ENCODE results near the gene RECQL5.

RECQL5 gene

DNA sequence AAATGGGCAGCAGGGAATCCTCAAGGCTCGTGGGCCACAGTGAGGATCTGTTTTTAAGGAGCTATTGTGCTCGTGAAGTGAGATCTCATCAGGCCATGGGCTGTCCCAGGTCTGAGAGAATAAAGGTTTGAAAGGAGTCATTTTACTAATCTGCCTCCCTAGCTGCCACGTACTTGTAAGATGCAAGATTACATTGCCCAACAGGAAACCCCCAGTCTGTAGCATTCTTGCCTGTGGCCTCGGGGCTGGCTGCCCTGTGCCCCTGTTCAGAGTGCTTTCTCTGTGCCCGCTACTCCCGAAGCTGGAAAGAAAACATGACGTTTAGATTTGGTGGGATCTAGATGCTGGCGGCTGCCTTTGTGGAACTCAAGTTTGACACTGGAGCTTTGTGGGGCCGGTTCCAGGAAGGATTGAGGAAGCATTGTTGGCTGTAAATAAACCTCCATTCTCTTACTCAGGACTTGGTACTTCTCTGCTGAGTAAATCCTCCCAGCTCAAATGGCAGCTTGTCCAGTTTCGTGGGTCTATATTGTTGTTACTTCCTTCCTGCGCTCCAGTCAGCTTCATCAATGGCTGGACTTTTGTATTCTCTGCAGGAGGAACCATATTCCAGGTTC lies 21.4 kb upstream of the RECQL5 start:
- DNase-seq (ENCODE audit: extremely low read depth, low read depth), result no peak
- no peak for TF ChIP-seq CTCF (IDR thresholded peaks at IDR 0.05; ENCODE audit: low read depth, low read length, missing control alignments)
- no peak overlapping the region for H3K4me3 ChIP-seq (replicated peaks; ENCODE audit: low read depth, low read length)

- H3K4me3 ChIP-seq (replicated peaks; ENCODE audit: low read depth, low read length), result no peak overlapping the region
- TF ChIP-seq CTCF (IDR thresholded peaks at IDR 0.05; ENCODE audit: low read depth, low read length, missing control alignments), result no peak
- DNase-seq (ENCODE audit: extremely low read depth, low read depth), result no peak
Measured at GRCh38 chr17:75685499-75685898, 18.5 kb upstream of the RECQL5 start.

DNA sequence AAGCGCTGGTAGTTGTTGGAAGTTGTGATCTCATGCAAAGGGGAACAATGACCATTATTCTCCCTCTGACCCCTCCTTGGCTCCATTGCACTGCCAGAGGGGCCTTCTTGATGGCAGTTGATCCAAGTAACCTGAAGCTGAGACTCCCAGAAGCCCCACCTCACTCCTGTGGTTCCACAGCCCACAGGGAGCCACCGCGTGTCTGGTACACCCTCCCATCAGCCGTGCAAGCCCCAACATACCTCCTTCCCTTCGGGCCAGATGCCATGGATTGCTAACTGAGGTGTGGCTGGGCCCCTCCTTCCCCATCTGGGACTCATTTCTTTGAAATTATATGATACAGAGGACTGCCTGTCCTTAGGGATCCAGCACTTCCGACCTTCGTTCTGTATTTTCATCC lies 18.0 kb upstream of the RECQL5 start:
- DNase-seq (ENCODE audit: extremely low read depth, low read depth), result no peak
- no peak overlapping the region for H3K4me3 ChIP-seq (replicated peaks; ENCODE audit: low read depth, low read length)
- TF ChIP-seq CTCF (IDR thresholded peaks at IDR 0.05; ENCODE audit: low read depth, low read length, missing control alignments), result no peak

DNA sequence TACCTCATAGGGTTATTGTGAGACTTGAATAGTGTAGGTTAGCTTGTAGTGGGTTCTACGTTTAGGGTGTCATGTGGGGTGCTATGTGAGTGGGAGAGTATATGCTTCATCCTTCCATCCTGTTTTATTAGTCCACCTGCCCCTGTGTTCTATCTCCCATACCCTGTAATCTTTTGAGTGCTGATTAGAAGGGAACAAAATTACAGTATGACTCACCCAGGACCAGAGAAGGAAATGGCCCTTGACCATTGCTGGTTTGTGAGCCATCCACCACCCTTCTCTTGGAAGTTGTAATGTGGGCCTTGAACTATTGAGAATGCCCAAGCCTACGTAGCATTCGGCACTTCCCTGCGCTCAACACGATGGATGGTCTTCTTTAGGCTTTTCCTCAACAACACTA lies 17.3 kb upstream of the RECQL5 start:
- no peak for DNase-seq (ENCODE audit: extremely low read depth, low read depth)
- H3K4me3 ChIP-seq (replicated peaks; ENCODE audit: low read depth, low read length), result no peak overlapping the region
- no peak for TF ChIP-seq CTCF (IDR thresholded peaks at IDR 0.05; ENCODE audit: low read depth, low read length, missing control alignments)

- TF ChIP-seq CTCF (IDR thresholded peaks at IDR 0.05; ENCODE audit: low read depth, low read length, missing control alignments), result no peak
- DNase-seq (ENCODE audit: extremely low read depth, low read depth), result no peak
- H3K4me3 ChIP-seq (replicated peaks; ENCODE audit: low read depth, low read length), result no peak overlapping the region
Measured at GRCh38 chr17:75683583-75683982, 16.6 kb upstream of the RECQL5 start.

- DNase-seq (ENCODE audit: extremely low read depth, low read depth), result peak; percentile 82
- no peak overlapping the region for H3K4me3 ChIP-seq (replicated peaks; ENCODE audit: low read depth, low read length)
- TF ChIP-seq CTCF (IDR thresholded peaks at IDR 0.05; ENCODE audit: low read depth, low read length, missing control alignments), result no peak
Measured at GRCh38 chr17:75681289-75681688, 14.3 kb upstream of the RECQL5 start.

DNA sequence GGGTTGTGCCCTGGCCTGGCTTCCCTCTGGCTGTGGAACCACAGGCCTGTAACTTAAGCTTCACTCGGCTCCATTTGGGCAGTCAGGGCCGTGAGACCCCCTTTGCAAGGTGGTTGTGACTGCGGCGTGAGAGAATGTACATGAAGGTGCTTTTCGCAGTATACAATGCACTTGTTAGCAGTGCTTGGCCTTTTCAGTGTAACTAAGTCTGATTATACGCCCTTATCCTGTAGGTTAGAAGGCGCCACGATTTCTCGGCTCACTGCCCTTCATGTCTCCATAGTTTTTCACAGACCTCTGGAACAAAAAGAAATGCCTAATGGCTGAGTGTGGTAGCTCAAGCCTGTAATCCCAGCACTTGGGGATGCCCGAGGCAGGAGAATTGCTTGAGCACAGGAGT lies 13.5 kb upstream of the RECQL5 start:
- no peak for DNase-seq (ENCODE audit: extremely low read depth, low read depth)
- no peak for TF ChIP-seq CTCF (IDR thresholded peaks at IDR 0.05; ENCODE audit: low read depth, low read length, missing control alignments)
- no peak overlapping the region for H3K4me3 ChIP-seq (replicated peaks; ENCODE audit: low read depth, low read length)

All from HFF-Myc (cell line).